IMR-90 (cell line): ENCODE measurements around the gene LARGE2. TPM values are rescaled to one million over a fixed set of nuclear protein-coding genes. Genes with fewer than 3 reads are reported as not detected.

ENCODE experiments used
- ATAC-seq: fragments of 200-7000 bp; cut with Tn5 transposase; 2 replicates; pipeline ENCODE4 v1.9.1; 2020; ENCODE audit warnings: low read depth, mild to moderate bottlenecking, moderate library complexity
- BruUV-seq: library from RNA; stranded (reverse); fragments of 400-500 nt; replicated peaks from 2 replicates; lab custom pipeline; 2021; lab: Mats Ljungman, UMichigan
- CTCF ChIA-PET: fragments of 300-600 bp; formaldehyde crosslinking; extraction: SDS; loops from one replicate; lab custom pipeline; 2021; ENCODE audit warnings: antibody characterized with exemption; lab: Yijun Ruan, JAX
- POLR2A ChIA-PET: fragments of 300-600 bp; sonication (Branson Sonifier 250); formaldehyde crosslinking; loops from one replicate; lab custom pipeline; 2022; ENCODE audit warnings: antibody characterized with exemption; ENCODE audit not compliant: unreplicated experiment; lab: Charles Lee
- DNase-seq: peaks from one replicate; pipeline ENCODE4 v3.0.0; 2013
- H2AFZ ChIP-seq: replicated peaks from 2 replicates; pipeline ENCODE3; 2013; ENCODE audit warnings: low read length, mild to moderate bottlenecking; ENCODE audit not compliant: poor library complexity
- H2AK5ac ChIP-seq: 2 replicates; pipeline ENCODE4 v1.6.1; 2013; ENCODE audit warnings: low read depth, low read length, inconsistent platforms
- H2AK9ac ChIP-seq: replicated peaks from 2 replicates; pipeline ENCODE3; 2013; ENCODE audit warnings: mild to moderate bottlenecking, low read depth, low read length, moderate library complexity; ENCODE audit not compliant: poor library complexity
- H2BK120ac ChIP-seq: 2 replicates; pipeline ENCODE4 v1.6.1; 2013; ENCODE audit warnings: low read depth, low read length, inconsistent platforms
- H2BK15ac ChIP-seq: 3 replicates; pipeline ENCODE4 v1.6.1; 2013; ENCODE audit warnings: low read depth, low read length, inconsistent platforms
- H2BK20ac ChIP-seq: 2 replicates; pipeline ENCODE4 v1.6.1; 2013; ENCODE audit warnings: low read depth, mild to moderate bottlenecking, inconsistent platforms, low read length, moderate library complexity
- H2BK5ac ChIP-seq: 2 replicates; pipeline ENCODE4 v1.6.1; 2013; ENCODE audit warnings: mild to moderate bottlenecking, low read depth, low read length, inconsistent platforms; ENCODE audit not compliant: poor library complexity, severe bottlenecking
- H3K14ac ChIP-seq: replicated peaks from 2 replicates; pipeline ENCODE4 v1.6.1; 2013; ENCODE audit warnings: low read depth, low read length, inconsistent platforms
- H3K18ac ChIP-seq: 2 replicates; pipeline ENCODE4 v1.6.1; 2013; ENCODE audit warnings: low read depth, low read length, control low read depth
- H3K23ac ChIP-seq: 2 replicates; pipeline ENCODE4 v1.6.1; 2013; ENCODE audit warnings: low read depth, low read length, inconsistent platforms
- H3K27ac ChIP-seq: 2 replicates; pipeline ENCODE4 v1.5.1; 2013; ENCODE audit warnings: mild to moderate bottlenecking, control low read depth, low read length; ENCODE audit not compliant: insufficient read depth
- H3K27me3 ChIP-seq: 2 replicates; pipeline ENCODE4 v1.6.1; 2013; ENCODE audit warnings: low read length; ENCODE audit not compliant: control insufficient read depth, insufficient read depth
- H3K36me3 ChIP-seq: 2 replicates; pipeline ENCODE4 v1.6.1; 2013; ENCODE audit warnings: low read length, mixed read lengths; ENCODE audit not compliant: control insufficient read depth, insufficient read depth
- H3K4ac ChIP-seq: 2 replicates; pipeline ENCODE4 v1.6.1; 2013; ENCODE audit warnings: low read depth, low read length, inconsistent platforms
- H3K4me1 ChIP-seq: 2 replicates; pipeline ENCODE4 v1.6.1; 2013; ENCODE audit warnings: low read length, mixed read lengths; ENCODE audit not compliant: control insufficient read depth, insufficient read depth
- H3K4me2 ChIP-seq: 2 replicates; pipeline ENCODE4 v1.6.1; 2013; ENCODE audit warnings: low read depth, mild to moderate bottlenecking, control low read depth, low read length, moderate library complexity
- H3K4me3 ChIP-seq: 2 replicates; pipeline ENCODE4 v1.5.1; 2013; ENCODE audit warnings: low read depth, mild to moderate bottlenecking, control low read depth, low read length, moderate library complexity; ENCODE audit not compliant: insufficient read depth
- H3K56ac ChIP-seq: 2 replicates; pipeline ENCODE4 v1.6.1; 2013; ENCODE audit warnings: low read length, inconsistent platforms; ENCODE audit not compliant: insufficient read depth; ENCODE audit errors: extremely low read depth
- H3K79me1 ChIP-seq, 2 experiments: 2 replicates each; pipeline ENCODE4 v1.6.1; 2013; ENCODE audit warnings: low read length in 2 of 2, inconsistent platforms in 1 of 2, low read depth in 1 of 2
- H3K9ac ChIP-seq: 2 replicates; pipeline ENCODE4 v1.6.1; 2013; ENCODE audit warnings: low read depth, low read length, control low read depth
- H3K9me1 ChIP-seq: 2 replicates; pipeline ENCODE4 v1.6.1; 2013; ENCODE audit warnings: low read length, inconsistent platforms; ENCODE audit not compliant: insufficient read depth
- H3K9me3 ChIP-seq: 2 replicates; pipeline ENCODE4 v1.6.1; 2013; ENCODE audit warnings: low read length; ENCODE audit not compliant: control insufficient read depth, insufficient read depth
- H4K20me1 ChIP-seq: 2 replicates; pipeline ENCODE4 v1.6.1; 2013; ENCODE audit warnings: low read length, inconsistent platforms; ENCODE audit not compliant: insufficient read depth
- H4K5ac ChIP-seq: 2 replicates; pipeline ENCODE4 v1.6.1; 2013; ENCODE audit warnings: mild to moderate bottlenecking, low read depth, low read length, control low read depth
- H4K8ac ChIP-seq, 2 experiments: 2 replicates each; pipeline ENCODE4 v1.6.1; 2013; ENCODE audit warnings: low read depth in 2 of 2, low read length in 2 of 2, control low read depth in 1 of 2, inconsistent platforms in 1 of 2
- H4K91ac ChIP-seq: 2 replicates; pipeline ENCODE4 v1.6.1; 2013; ENCODE audit warnings: low read depth, low read length, inconsistent platforms; ENCODE audit not compliant: insufficient read depth
- BHLHE40 ChIP-seq: fragments of 150-350 bp; IDR thresholded peaks from 2 replicates; pipeline ENCODE4 v1.6.1; 2016; ENCODE audit warnings: mild to moderate bottlenecking, low read depth, low read length
- CEBPB ChIP-seq: IDR thresholded peaks from 2 replicates; pipeline ENCODE4 v1.6.1; 2012; ENCODE audit warnings: low read depth, low read length, improper control_type of control experiment
- CHD1 ChIP-seq: IDR thresholded peaks from 2 replicates; pipeline ENCODE4 v1.6.1; 2012; ENCODE audit warnings: low read depth, low read length, improper control_type of control experiment
- CTCF ChIP-seq: conservative IDR thresholded peaks from 2 replicates; pipeline ENCODE4 v1.5.1; 2012; ENCODE audit warnings: mild to moderate bottlenecking, low read depth, low read length, improper control_type of control experiment
- FOS ChIP-seq: fragments of 150-350 bp; IDR thresholded peaks from 2 replicates; pipeline ENCODE4 v1.6.1; 2016; ENCODE audit warnings: low read depth, low read length
- MAFK ChIP-seq: IDR thresholded peaks from 2 replicates; pipeline ENCODE4 v1.6.1; 2012; ENCODE audit warnings: low read depth, low read length, improper control_type of control experiment
- MAZ ChIP-seq: IDR thresholded peaks from 2 replicates; pipeline ENCODE4 v1.6.1; 2012; ENCODE audit warnings: low read depth, mild to moderate bottlenecking, low read length, improper control_type of control experiment, moderate library complexity, borderline replicate concordance
- MXI1 ChIP-seq: IDR thresholded peaks from 2 replicates; pipeline ENCODE4 v1.6.1; 2012; ENCODE audit warnings: low read depth, mild to moderate bottlenecking, low read length, moderate library complexity, borderline replicate concordance
- NFE2L2 ChIP-seq: fragments of 150-350 bp; IDR thresholded peaks from 2 replicates; pipeline ENCODE4 v1.6.1; 2016; ENCODE audit warnings: low read depth, mild to moderate bottlenecking, low read length
- POLR2A ChIP-seq: IDR thresholded peaks from 2 replicates; pipeline ENCODE4 v1.6.1; 2012; ENCODE audit warnings: mild to moderate bottlenecking, low read depth, low read length
- RAD21 ChIP-seq: IDR thresholded peaks from 2 replicates; pipeline ENCODE4 v1.6.1; 2012; ENCODE audit warnings: low read length, improper control_type of control experiment
- RCOR1 ChIP-seq: IDR thresholded peaks from 2 replicates; pipeline ENCODE4 v1.6.1; 2012; ENCODE audit warnings: mild to moderate bottlenecking, low read length, improper control_type of control experiment; ENCODE audit not compliant: insufficient replicate concordance
- RFX5 ChIP-seq: IDR thresholded peaks from 2 replicates; pipeline ENCODE4 v1.8.0; 2012; ENCODE audit warnings: low read depth, mild to moderate bottlenecking, low read length, moderate library complexity
- SMC3 ChIP-seq: fragments of 150-350 bp; IDR thresholded peaks from 2 replicates; pipeline ENCODE4 v1.6.1; 2016; ENCODE audit warnings: low read depth, mild to moderate bottlenecking, antibody characterized with exemption, low read length, moderate library complexity
- WGBS, 2 experiments: methylation state at CpG; one replicate each; pipeline versions ENCODE4 v1.1.5 to v1.1.7; 2013; ENCODE audit warnings: missing lambda C conversion rate in 2 of 2; ENCODE audit not compliant: insufficient read length in 1 of 2; ENCODE audit errors: extremely low coverage in 2 of 2; 5-methylcytosine and 5-hydroxymethylcytosine counted together
- dilution Hi-C: fragments of 300-500 bp; cut with HindIII; formaldehyde crosslinking; loops from one replicate; pipeline ENCODE4 v1.14.3; 2018; ENCODE audit warnings: low sequenced_read_pairs; ENCODE audit not compliant: unreplicated experiment
- in situ Hi-C: fragments of 300-500 bp; cut with MboI; formaldehyde crosslinking; loops from 3 replicates; pipeline ENCODE4 v1.14.3; 2019; ENCODE audit warnings: low sequenced_read_pairs, inconsistent platforms, mixed read lengths
- intact Hi-C: fragments of 100-400 bp; cut with micrococcal nuclease; formaldehyde crosslinking; loops from 2 replicates; pipeline ENCODE4 v1.10.0; 2022
- polyA plus RNA-seq, 3 experiments: library from polyadenylated mRNA; depleted of rRNA; stranded (reverse); fragments of >200 nt; gene quantifications; 2 replicates each; pipeline ENCODE4 v1.2.3, GENCODE V29; 2012; ENCODE audit warnings: low replicate concordance in 1 of 3
- total RNA-seq: library from RNA; depleted of rRNA; stranded (reverse); fragments of >200 nt; gene quantifications from 2 replicates; pipeline ENCODE4 v1.2.3, GENCODE V29; 2012
- TF ChIP-seq, protein P1 (sequence below): fragments of 150-350 bp; IDR thresholded peaks from 2 replicates; pipeline ENCODE4 v1.6.1; 2016; ENCODE audit warnings: low read depth, mild to moderate bottlenecking, low read length, moderate library complexity, borderline replicate concordance
- TF ChIP-seq, protein P2 (sequence below): fragments of 150-350 bp; IDR thresholded peaks from 2 replicates; pipeline ENCODE4 v1.6.1; 2017; ENCODE audit warnings: mild to moderate bottlenecking, antibody characterized with exemption, low read length, low read depth

Gene LARGE2
- total and polyA plus RNA-seq, 2 of the 4 experiments (the other 2 are of a cell fraction), result 0.03 TPM; not detected in 1

GRCh38 chr11:45927332-45927683 is 4.9 kb downstream of the LARGE2 start:
- Histone ChIP-seq H2BK20ac (no peak overlapping the region), H3K4me1 (no peaks in the 10 kb centered on the region; the same call in 1 of the 2 replicates), H2BK5ac (no peak overlapping the region), H3K18ac (no peak overlapping the region), H3K9me1 (no peaks in the 10 kb centered on the region), H3K27me3 (peaks cover 34% of the 10 kb centered on the region), H4K91ac (no peak overlapping the region), H3K56ac (no peak overlapping the region), H3K14ac (no peak overlapping the region), H4K20me1 (peaks cover 7% of the 10 kb centered on the region), H2BK15ac (no peak overlapping the region), H3K4me2 (no peak overlapping the region), H2BK120ac (no peak overlapping the region), H3K4ac (no peak overlapping the region), H2AFZ (peak overlapping the region; percentile 23), H4K8ac (no peak overlapping the region), H2AK9ac (no peak overlapping the region), H2AK5ac (no peak overlapping the region), H3K4me3 (no peak overlapping the region), H3K36me3 (peaks cover 12% of the 10 kb centered on the region), H3K9ac (no peak overlapping the region), H4K5ac (no peak overlapping the region), H3K23ac (no peak overlapping the region), H3K79me1 (no peaks in the 10 kb centered on the region), H3K9me3 (no peaks in the 10 kb centered on the region), H3K27ac (no peak overlapping the region)
- no TSS peak for BruUV-seq
- dilution Hi-C loops (no loop called here), intact Hi-C loops (no loop called here), in situ Hi-C loops (no loop called here)
- no peak for ATAC-seq
- POLR2A ChIA-PET, result no interaction called here
- no peak for DNase-seq
- TF ChIP-seq, protein P1, sequence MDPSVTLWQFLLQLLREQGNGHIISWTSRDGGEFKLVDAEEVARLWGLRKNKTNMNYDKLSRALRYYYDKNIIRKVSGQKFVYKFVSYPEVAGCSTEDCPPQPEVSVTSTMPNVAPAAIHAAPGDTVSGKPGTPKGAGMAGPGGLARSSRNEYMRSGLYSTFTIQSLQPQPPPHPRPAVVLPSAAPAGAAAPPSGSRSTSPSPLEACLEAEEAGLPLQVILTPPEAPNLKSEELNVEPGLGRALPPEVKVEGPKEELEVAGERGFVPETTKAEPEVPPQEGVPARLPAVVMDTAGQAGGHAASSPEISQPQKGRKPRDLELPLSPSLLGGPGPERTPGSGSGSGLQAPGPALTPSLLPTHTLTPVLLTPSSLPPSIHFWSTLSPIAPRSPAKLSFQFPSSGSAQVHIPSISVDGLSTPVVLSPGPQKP, result no peak
- TF ChIP-seq FOS, result no peak
- TF ChIP-seq MAFK, result no peak
- TF ChIP-seq POLR2A, result no peak
- no peak for TF ChIP-seq CHD1
- no peak for TF ChIP-seq SMC3
- TF ChIP-seq RFX5, result no peak
- TF ChIP-seq MXI1, result no peak
- no peak for TF ChIP-seq NFE2L2
- TF ChIP-seq MAZ, result no peak
- TF ChIP-seq RCOR1, result no peak
- TF ChIP-seq BHLHE40, result no peak
- TF ChIP-seq, protein P2, sequence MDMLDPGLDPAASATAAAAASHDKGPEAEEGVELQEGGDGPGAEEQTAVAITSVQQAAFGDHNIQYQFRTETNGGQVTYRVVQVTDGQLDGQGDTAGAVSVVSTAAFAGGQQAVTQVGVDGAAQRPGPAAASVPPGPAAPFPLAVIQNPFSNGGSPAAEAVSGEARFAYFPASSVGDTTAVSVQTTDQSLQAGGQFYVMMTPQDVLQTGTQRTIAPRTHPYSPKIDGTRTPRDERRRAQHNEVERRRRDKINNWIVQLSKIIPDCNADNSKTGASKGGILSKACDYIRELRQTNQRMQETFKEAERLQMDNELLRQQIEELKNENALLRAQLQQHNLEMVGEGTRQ, result no peak
- no peak for TF ChIP-seq CTCF
- no peak for TF ChIP-seq CEBPB
- no peak for TF ChIP-seq RAD21
- 85% methylated on average over 6 of the region's 15 CpGs; no CpG with 5 or more reads in 1 of the 2 experiments for WGBS, 2 experiments
- CTCF ChIA-PET, result no interaction called here
